Thyroid gland (tissue), 4 donors: ENCODE measurements around the gene TNPO1. TPM values are rescaled to one million over a fixed set of nuclear protein-coding genes. Genes with fewer than 3 reads are reported as not detected.
A peak's percentile ranks its signal among the peaks of the same experiment; 100 is the strongest.

ENCODE experiments used
- DNase-seq, 2 donors: peaks; one replicate each; pipeline ENCODE4 v3.0.0-alpha.2; 2019
- H3K27ac ChIP-seq, 3 donors: fragments of 200-600 bp; sonication (generic); 1 replicate in 2 of 3; 2 replicates in 1 of 3; pipeline ENCODE4 v1.5.1; 2016 to 2019; ENCODE audit warnings: mild to moderate bottlenecking in 1 of 3, moderate library complexity in 1 of 3
- H3K27me3 ChIP-seq: fragments of 200-600 bp; sonication (generic); one replicate; pipeline ENCODE4 v1.5.1; 2019
- H3K36me3 ChIP-seq, 2 donors: fragments of 200-600 bp; sonication (generic); one replicate each; pipeline ENCODE4 v1.5.1; 2016 to 2019
- H3K4me1 ChIP-seq, 2 donors: fragments of 200-600 bp; sonication (generic); one replicate each; pipeline ENCODE4 v1.5.1; 2017 to 2019
- H3K4me3 ChIP-seq, 3 donors: fragments of 200-600 bp; sonication (generic); replicated peaks in 1 of 3; 1 replicate in 2 of 3; 2 replicates in 1 of 3; pipeline ENCODE4 v1.5.1; 2016; ENCODE audit warnings: mild to moderate bottlenecking in 1 of 3
- H3K9me3 ChIP-seq: fragments of 200-600 bp; sonication (generic); one replicate; pipeline ENCODE4 v1.5.1; 2017
- POLR2A ChIP-seq, 2 donors: fragments of 450-650 bp; IDR thresholded peaks; one replicate each; pipeline ENCODE4 v1.6.1; 2017; ENCODE audit warnings: antibody characterized with exemption in 2 of 2, mild to moderate bottlenecking in 2 of 2, moderate library complexity in 1 of 2
- WGBS, 2 donors: methylation state at CpG; one replicate each; pipeline ENCODE4 v1.1.5; 2017; 5-methylcytosine and 5-hydroxymethylcytosine counted together
- intact Hi-C: fragments of 100-400 bp; cut with DNase I; formaldehyde crosslinking; loops from one replicate; pipeline ENCODE4 v1.15.1; 2023
- total RNA-seq, 4 donors: library from RNA; depleted of rRNA; stranded (reverse); fragments of >200 nt; gene quantifications; one replicate each; pipeline ENCODE4 v1.2.3, GENCODE V29; 2016
- TF ChIP-seq, protein P1 (sequence below), 6 experiments: fragments of 200-600 bp in 3 of 6; fragments of 450-650 bp in 3 of 6; sonication (generic) in 3 of 6; IDR thresholded peaks; one replicate each; pipeline ENCODE4 v1.5.1; 2016 to 2019; ENCODE audit warnings: antibody characterized with exemption in 6 of 6, mild to moderate bottlenecking in 2 of 6, inconsistent platforms in 1 of 6, moderate library complexity in 1 of 6

Gene TNPO1
- total RNA-seq, 4 donors from 2014 or later: 122 to 319 (median 206) TPM

DNA sequence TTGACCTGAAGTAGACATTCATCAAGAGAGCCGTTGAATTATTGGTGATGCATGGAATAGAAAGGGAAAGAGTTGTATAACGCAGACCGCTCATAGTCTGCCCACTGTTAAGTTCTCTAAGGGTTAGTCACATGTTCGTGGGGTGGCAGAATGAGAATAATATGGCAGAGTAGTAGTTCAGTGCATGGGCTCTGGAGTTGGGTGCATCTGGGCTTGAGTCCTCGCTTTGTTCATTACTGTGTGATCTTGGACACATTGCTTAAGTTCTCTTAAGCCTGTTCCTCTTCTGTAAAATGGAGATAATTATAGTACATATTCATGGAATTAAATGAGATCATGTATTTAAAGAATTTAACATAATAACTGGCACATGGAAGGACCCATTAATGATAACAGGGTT is 23.6 kb downstream of the TNPO1 start:
- H3K27ac ChIP-seq: peak overlapping the region; percentile 8 to 45 (median 39)
- H3K9me3 ChIP-seq: no peaks in the 10 kb centered on the region
- H3K4me3 ChIP-seq: no peak overlapping the region
- H3K4me1 ChIP-seq: peaks cover 57 to 86% of the 10 kb centered on the region in 2 donors
- DNase-seq: no peak
- intact Hi-C loops: no loop called here
- WGBS, 2 donors: 28 to 33% methylated on average over 5 of the region's 5 CpGs
- no peaks in the 10 kb centered on the region for H3K36me3 ChIP-seq
- H3K27me3 ChIP-seq: no peaks in the 10 kb centered on the region
- TF ChIP-seq, protein P1, sequence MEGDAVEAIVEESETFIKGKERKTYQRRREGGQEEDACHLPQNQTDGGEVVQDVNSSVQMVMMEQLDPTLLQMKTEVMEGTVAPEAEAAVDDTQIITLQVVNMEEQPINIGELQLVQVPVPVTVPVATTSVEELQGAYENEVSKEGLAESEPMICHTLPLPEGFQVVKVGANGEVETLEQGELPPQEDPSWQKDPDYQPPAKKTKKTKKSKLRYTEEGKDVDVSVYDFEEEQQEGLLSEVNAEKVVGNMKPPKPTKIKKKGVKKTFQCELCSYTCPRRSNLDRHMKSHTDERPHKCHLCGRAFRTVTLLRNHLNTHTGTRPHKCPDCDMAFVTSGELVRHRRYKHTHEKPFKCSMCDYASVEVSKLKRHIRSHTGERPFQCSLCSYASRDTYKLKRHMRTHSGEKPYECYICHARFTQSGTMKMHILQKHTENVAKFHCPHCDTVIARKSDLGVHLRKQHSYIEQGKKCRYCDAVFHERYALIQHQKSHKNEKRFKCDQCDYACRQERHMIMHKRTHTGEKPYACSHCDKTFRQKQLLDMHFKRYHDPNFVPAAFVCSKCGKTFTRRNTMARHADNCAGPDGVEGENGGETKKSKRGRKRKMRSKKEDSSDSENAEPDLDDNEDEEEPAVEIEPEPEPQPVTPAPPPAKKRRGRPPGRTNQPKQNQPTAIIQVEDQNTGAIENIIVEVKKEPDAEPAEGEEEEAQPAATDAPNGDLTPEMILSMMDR (IDR thresholded peaks at IDR 0.05): no peak
- TF ChIP-seq POLR2A (IDR thresholded peaks at IDR 0.05): no peak

DNA sequence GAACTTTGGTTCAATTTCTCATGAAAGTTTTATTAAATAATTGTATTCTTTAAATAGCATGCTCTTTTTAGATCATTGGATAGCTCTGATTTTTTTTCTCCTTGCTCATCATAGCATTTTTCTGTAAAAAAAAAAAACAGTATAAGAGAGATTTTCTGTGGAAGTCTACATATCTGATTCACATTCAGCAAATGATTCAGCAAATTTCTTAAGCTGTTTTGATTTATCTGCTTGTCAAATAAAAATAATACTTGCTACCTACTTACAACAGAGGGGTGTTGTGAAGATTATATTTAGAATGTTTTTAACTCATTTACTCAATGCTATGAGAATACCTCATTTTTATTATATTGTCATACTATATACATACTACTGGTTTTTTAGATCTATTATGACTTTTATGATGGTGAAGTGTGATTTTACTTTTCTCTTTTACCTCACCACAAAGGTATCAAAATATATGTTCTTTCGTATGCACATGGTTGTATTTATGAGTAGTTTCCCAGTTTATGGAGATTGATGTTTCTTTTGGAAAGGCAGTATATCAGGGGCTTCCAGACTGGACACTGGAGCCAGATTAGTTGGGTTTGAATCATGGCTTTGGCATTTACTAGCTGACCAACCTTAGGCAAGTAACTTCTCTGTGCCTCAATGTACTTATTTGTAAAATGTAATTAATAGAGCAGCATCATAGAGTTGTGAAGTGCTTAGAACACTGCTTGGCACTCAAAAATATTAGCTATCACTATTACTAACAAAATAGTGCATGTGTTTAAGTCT is 25.5 kb downstream of the TNPO1 start:
- intact Hi-C loops: no loop called here
- Histone ChIP-seq H3K27me3 (no peaks in the 10 kb centered on the region), H3K36me3 (no peaks in the 10 kb centered on the region), H3K4me1 (peaks cover 71 to 87% of the 10 kb centered on the region in 2 donors), H3K4me3 (no peak overlapping the region), H3K9me3 (no peaks in the 10 kb centered on the region), H3K27ac (peak overlapping the region in 2 of 3 donors; percentile 4 to 21)
- TF ChIP-seq, protein P1 (IDR thresholded peaks at IDR 0.05): no peak
- TF ChIP-seq POLR2A (IDR thresholded peaks at IDR 0.05): no peak
- 94 to 95% methylated on average over 1 of the region's 1 CpG for WGBS, 2 donors
- no peak for DNase-seq

DNA sequence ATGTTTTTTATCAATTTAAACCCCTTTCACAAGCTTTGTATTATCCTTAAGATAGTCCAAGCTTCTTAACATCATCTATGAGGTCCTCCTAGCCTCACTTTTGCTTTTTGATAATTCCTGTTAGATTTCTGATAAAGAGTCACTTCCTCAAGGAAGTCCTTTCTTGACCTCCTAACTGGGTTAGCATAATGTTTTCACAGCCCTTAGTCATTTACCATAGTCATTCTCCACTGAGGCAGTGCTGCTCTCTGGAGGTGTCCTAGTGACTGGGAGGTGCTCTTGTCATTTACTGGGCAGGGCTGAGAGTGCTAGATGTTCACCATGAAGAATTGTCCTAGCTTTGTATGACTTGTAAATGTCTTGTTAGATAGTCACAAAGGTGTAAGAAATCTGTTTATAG is 26.4 kb downstream of the TNPO1 start:
- intact Hi-C loops: no loop called here
- no peaks in the 10 kb centered on the region for H3K36me3 ChIP-seq
- peaks cover 71 to 80% of the 10 kb centered on the region in 2 donors for H3K4me1 ChIP-seq
- peak overlapping the region in 1 of 3 donors; percentile 4 for H3K27ac ChIP-seq
- H3K27me3 ChIP-seq: no peaks in the 10 kb centered on the region
- no peak for DNase-seq
- H3K9me3 ChIP-seq: no peaks in the 10 kb centered on the region
- H3K4me3 ChIP-seq: no peak overlapping the region
- no peak for TF ChIP-seq POLR2A (IDR thresholded peaks at IDR 0.05)
- TF ChIP-seq, protein P1 (IDR thresholded peaks at IDR 0.05): no peak

DNA sequence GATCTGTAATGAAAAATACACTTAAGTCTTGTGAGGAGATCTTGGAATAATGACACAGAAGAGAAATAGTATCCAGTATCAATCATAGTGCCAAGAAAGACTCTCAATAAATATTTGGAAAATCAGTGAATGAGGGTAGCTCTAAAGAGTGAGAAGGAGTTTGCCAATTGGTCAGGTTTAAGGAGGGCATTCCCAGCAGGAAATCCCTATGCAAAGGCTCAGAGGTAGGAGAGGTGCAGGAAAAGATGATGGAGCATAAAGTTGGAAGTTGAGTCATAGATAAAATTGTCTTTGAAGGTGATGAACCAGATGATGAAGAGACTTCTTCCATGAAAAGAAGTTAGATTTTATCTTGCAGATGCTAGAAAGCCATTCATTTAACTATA is 27.8 kb downstream of the TNPO1 start:
- intact Hi-C loops: no loop called here
- H3K4me1 ChIP-seq: peaks cover 63 to 67% of the 10 kb centered on the region in 2 donors
- H3K27ac ChIP-seq: no peak overlapping the region

DNA sequence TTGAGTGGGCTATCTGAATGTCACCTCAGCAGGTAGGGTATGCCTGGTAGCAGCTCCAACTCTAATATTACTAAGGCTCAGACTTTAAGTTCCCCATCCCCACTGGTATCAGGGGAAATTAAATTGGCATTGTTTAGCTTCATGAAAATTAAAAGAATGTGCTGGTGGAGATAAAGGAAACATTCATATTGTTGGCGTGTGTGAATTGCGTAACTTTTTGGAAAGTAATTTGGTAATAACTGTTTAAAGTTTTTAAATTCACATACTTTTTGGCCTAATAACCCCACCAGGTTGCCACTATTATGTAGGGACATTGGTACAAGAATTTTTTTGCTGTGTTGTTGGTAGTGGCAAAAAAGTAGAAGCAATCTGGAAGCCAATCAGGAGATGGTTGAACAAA is 29.4 kb downstream of the TNPO1 start:
- H3K4me1 ChIP-seq: peaks cover 57 to 62% of the 10 kb centered on the region in 2 donors
- intact Hi-C loops: no loop called here
- TF ChIP-seq, protein P1 (IDR thresholded peaks at IDR 0.05): no peak
- no peak for TF ChIP-seq POLR2A (IDR thresholded peaks at IDR 0.05)

More for the DNA sequence above, 27.8 kb downstream of the TNPO1 start:
- DNase-seq: no peak
- H3K4me3 ChIP-seq: no peak overlapping the region
- TF ChIP-seq, protein P1 (IDR thresholded peaks at IDR 0.05): no peak
- TF ChIP-seq POLR2A (IDR thresholded peaks at IDR 0.05): no peak
- no peaks in the 10 kb centered on the region for H3K36me3 ChIP-seq
- H3K27me3 ChIP-seq: no peaks in the 10 kb centered on the region
- H3K9me3 ChIP-seq: no peaks in the 10 kb centered on the region

More for the DNA sequence above, 29.4 kb downstream of the TNPO1 start:
- no peaks in the 10 kb centered on the region for H3K36me3 ChIP-seq
- H3K27me3 ChIP-seq: no peaks in the 10 kb centered on the region
- H3K27ac ChIP-seq: no peak overlapping the region
- H3K9me3 ChIP-seq: no peaks in the 10 kb centered on the region
- H3K4me3 ChIP-seq: no peak overlapping the region
- no peak for DNase-seq
- 78 to 79% methylated on average over 2 of the region's 2 CpGs for WGBS, 2 donors
